H1 (cell line): ENCODE measurements around the gene ADARB2. TPM values are rescaled to one million over a fixed set of nuclear protein-coding genes. Genes with fewer than 3 reads are reported as not detected.
A peak's percentile ranks its signal among the peaks of the same experiment; 100 is the strongest.

Experiments used
- CTCF ChIA-PET: fragments of 300-600 bp; sonication (Branson Sonifier 250); formaldehyde crosslinking; loops from one replicate; lab custom pipeline; 2021; ENCODE audit not compliant: partially characterized antibody; lab: Charles Lee
- POLR2A ChIA-PET: fragments of 300-600 bp; sonication (Branson Sonifier 250); formaldehyde crosslinking; loops from one replicate; lab custom pipeline; 2021; ENCODE audit warnings: inconsistent platforms; ENCODE audit not compliant: partially characterized antibody; lab: Charles Lee
- DNase-seq, 2 experiments: peaks; one replicate each; pipeline versions ENCODE4 v3.0.0 to v3.0.0-alpha.2; 2010 to 2022; ENCODE audit warnings: low spot score in 2 of 2, low read depth in 1 of 2, mixed read lengths in 1 of 2
- FAIRE-seq: peaks from 2 replicates; lab custom pipeline; 2011; peaks lifted over from hg19 to GRCh38; lab: Jason Lieb, UNC
- H2AFZ ChIP-seq: 2 replicates; pipeline ENCODE4 v1.8.1; 2012; ENCODE audit warnings: low read length, inconsistent platforms
- H2AK5ac ChIP-seq: 2 replicates; pipeline ENCODE4 v1.6.1; 2013; ENCODE audit warnings: low read depth, low read length
- H2BK120ac ChIP-seq: replicated peaks from 2 replicates; pipeline ENCODE3; 2013; ENCODE audit warnings: low read depth, low read length, inconsistent platforms
- H2BK12ac ChIP-seq: 2 replicates; pipeline ENCODE4 v1.6.1; 2013; ENCODE audit warnings: low read depth, low read length
- H2BK15ac ChIP-seq: 2 replicates; pipeline ENCODE4 v1.6.1; 2013; ENCODE audit warnings: low read length
- H2BK20ac ChIP-seq: 2 replicates; pipeline ENCODE4 v1.6.1; 2013; ENCODE audit warnings: low read length
- H2BK5ac ChIP-seq: 2 replicates; pipeline ENCODE4 v1.6.1; 2013; ENCODE audit warnings: low read depth, low read length
- H3K14ac ChIP-seq: 2 replicates; pipeline ENCODE4 v1.6.1; 2013; ENCODE audit warnings: inconsistent platforms; ENCODE audit not compliant: insufficient read length
- H3K18ac ChIP-seq: 2 replicates; pipeline ENCODE4 v1.6.1; 2013; ENCODE audit warnings: low read length; ENCODE audit errors: extremely low read depth
- H3K23ac ChIP-seq: 2 replicates; pipeline ENCODE4 v1.6.1; 2013; ENCODE audit warnings: inconsistent platforms; ENCODE audit not compliant: insufficient read length
- H3K23me2 ChIP-seq: 2 replicates; pipeline ENCODE4 v1.6.1; 2013; ENCODE audit warnings: low read depth, low read length
- H3K27ac ChIP-seq: 2 replicates; pipeline ENCODE4 v1.6.1; 2011; ENCODE audit warnings: low read depth, low read length, inconsistent platforms
- H3K27me3 ChIP-seq, 4 experiments: replicated peaks in 1 of 4; 1 replicate in 1 of 4; 2 replicates in 3 of 4; pipeline versions ENCODE4 v1.6.1 to v1.8.1; 2011 to 2013; ENCODE audit warnings: low read length in 3 of 4, mild to moderate bottlenecking in 3 of 4, inconsistent platforms in 2 of 4, mixed read lengths in 2 of 4, moderate library complexity in 1 of 4; ENCODE audit not compliant: control insufficient read depth in 3 of 4, insufficient read depth in 3 of 4; ENCODE audit errors: extremely low read depth in 1 of 4
- H3K36me3 ChIP-seq, 4 experiments: 2 replicates each; pipeline versions ENCODE4 v1.6.1 to v1.8.1; 2011 to 2013; ENCODE audit warnings: mild to moderate bottlenecking in 4 of 4, low read length in 3 of 4, moderate library complexity in 2 of 4, control low read depth in 1 of 4, inconsistent platforms in 1 of 4; ENCODE audit not compliant: insufficient read depth in 4 of 4, control insufficient read depth in 2 of 4
- H3K4ac ChIP-seq: replicated peaks from 2 replicates; pipeline ENCODE3; 2013; ENCODE audit warnings: low read length, low read depth, mixed read lengths, inconsistent platforms; ENCODE audit not compliant: insufficient read length
- H3K4me1 ChIP-seq, 4 experiments: replicated peaks in 1 of 4; 1 replicate in 1 of 4; 2 replicates in 3 of 4; pipeline versions ENCODE4 v1.6.1 to v1.8.1; 2011 to 2013; ENCODE audit warnings: low read length in 3 of 4, inconsistent platforms in 2 of 4, mixed read lengths in 1 of 4; ENCODE audit not compliant: insufficient read depth in 4 of 4, control insufficient read depth in 3 of 4
- H3K4me2 ChIP-seq, 2 experiments: 2 replicates each; pipeline versions ENCODE4 v1.6.1 to v1.8.1; 2011 to 2013; ENCODE audit warnings: low read depth in 2 of 2, low read length in 2 of 2, control low read depth in 1 of 2, inconsistent platforms in 1 of 2, mild to moderate bottlenecking in 1 of 2; ENCODE audit not compliant: insufficient read depth in 1 of 2
- H3K4me3 ChIP-seq, 4 experiments: fragments of 200-600, 300-600 bp in 1 of 4; sonication (generic), shearing (Covaris generic), sonication (Bioruptor Twin) in 1 of 4; 2 replicates each; pipeline versions ENCODE4 v1.5.1 to v1.8.1; 2011 to 2016; ENCODE audit warnings: low read length in 4 of 4, low read depth in 3 of 4, control low read depth in 2 of 4, inconsistent platforms in 2 of 4, mild to moderate bottlenecking in 2 of 4, mixed read lengths in 1 of 4, moderate library complexity in 1 of 4; ENCODE audit not compliant: insufficient read depth in 2 of 4; ENCODE audit errors: extremely low read depth in 1 of 4
- H3K56ac ChIP-seq: replicated peaks from 2 replicates; pipeline ENCODE3; 2013; ENCODE audit warnings: low read depth, mild to moderate bottlenecking, mixed read lengths, low read length, inconsistent platforms; ENCODE audit not compliant: insufficient read length
- H3K79me1 ChIP-seq: 2 replicates; pipeline ENCODE4 v1.6.1; 2013; ENCODE audit warnings: low read depth, low read length, control low read depth
- H3K79me2 ChIP-seq, 2 experiments: 2 replicates each; pipeline versions ENCODE4 v1.6.1 to v1.8.1; 2012 to 2013; ENCODE audit warnings: low read length in 2 of 2, mild to moderate bottlenecking in 2 of 2, inconsistent platforms in 1 of 2; ENCODE audit not compliant: insufficient read depth in 2 of 2, control insufficient read depth in 1 of 2
- H3K9ac ChIP-seq, 4 experiments: replicated peaks in 1 of 4; 1 replicate in 1 of 4; 2 replicates in 3 of 4; pipeline versions ENCODE4 v1.6.1 to v1.8.1; 2011 to 2013; ENCODE audit warnings: low read depth in 3 of 4, low read length in 3 of 4, control low read depth in 2 of 4, mild to moderate bottlenecking in 2 of 4, moderate library complexity in 2 of 4, inconsistent platforms in 1 of 4; ENCODE audit errors: extremely low read depth in 1 of 4
- H3K9me3 ChIP-seq, 2 experiments: 2 replicates each; pipeline versions ENCODE4 v1.6.1 to v1.8.1; 2012 to 2013; ENCODE audit warnings: mild to moderate bottlenecking in 2 of 2, moderate library complexity in 2 of 2, control low read depth in 1 of 2, inconsistent platforms in 1 of 2, low read depth in 1 of 2, low read length in 1 of 2, mixed read lengths in 1 of 2; ENCODE audit not compliant: insufficient read depth in 2 of 2
- H4K20me1 ChIP-seq, 2 experiments: replicated peaks in 1 of 2; 2 replicates each; pipeline versions ENCODE3 to v1.8.1; 2011 to 2013; ENCODE audit warnings: inconsistent platforms in 2 of 2, low read length in 2 of 2, mild to moderate bottlenecking in 1 of 2; ENCODE audit not compliant: insufficient read depth in 2 of 2, control insufficient read depth in 1 of 2
- H4K5ac ChIP-seq: 2 replicates; pipeline ENCODE4 v1.6.1; 2013; ENCODE audit warnings: low read length, low read depth, mixed read lengths, inconsistent platforms; ENCODE audit not compliant: insufficient read length
- H4K8ac ChIP-seq: 2 replicates; pipeline ENCODE4 v1.8.0; 2013; ENCODE audit warnings: mild to moderate bottlenecking, moderate library complexity, low read length, inconsistent platforms; ENCODE audit not compliant: insufficient read depth; ENCODE audit errors: extremely low read depth
- H4K91ac ChIP-seq: replicated peaks from 2 replicates; pipeline ENCODE3; 2013; ENCODE audit warnings: low read length, mixed read lengths, inconsistent platforms; ENCODE audit not compliant: insufficient read length
- CBX5 ChIP-seq: fragments of 300-800, 300-1000 bp; sonication (generic); IDR thresholded peaks from 2 replicates; pipeline ENCODE4 v1.7.1; 2016; ENCODE audit warnings: antibody characterized with exemption, low read length, low read depth
- CBX8 ChIP-seq: fragments of 300-800, 300-1000 bp; sonication (generic); IDR thresholded peaks from 2 replicates; pipeline ENCODE4 v1.7.1; 2016; ENCODE audit warnings: low read depth, low read length, borderline replicate concordance
- EGR1 ChIP-seq: IDR thresholded peaks from 2 replicates; pipeline ENCODE4 v1.6.1; 2011; ENCODE audit warnings: low read depth, low read length, borderline replicate concordance
- EZH2 ChIP-seq: fragments of 200-600 bp; sonication (generic); IDR thresholded peaks from 2 replicates; pipeline ENCODE4 v1.7.1; 2012; ENCODE audit warnings: low read depth, mild to moderate bottlenecking, moderate library complexity, low read length, inconsistent platforms; ENCODE audit not compliant: severe bottlenecking
- FOSL1 ChIP-seq: IDR thresholded peaks from 2 replicates; pipeline ENCODE4 v1.6.1; 2011; ENCODE audit warnings: mild to moderate bottlenecking, low read depth, low read length, moderate library complexity; ENCODE audit not compliant: insufficient read depth
- GABPA ChIP-seq: IDR thresholded peaks from 2 replicates; pipeline ENCODE4 v1.6.1; 2011; ENCODE audit warnings: mild to moderate bottlenecking, low read length, moderate library complexity, borderline replicate concordance; ENCODE audit not compliant: insufficient read depth
- KDM4A ChIP-seq: IDR thresholded peaks from one replicate; pipeline ENCODE4 v1.7.1; 2012; ENCODE audit warnings: low read depth, mild to moderate bottlenecking, moderate library complexity, low read length, inconsistent platforms; ENCODE audit not compliant: severe bottlenecking
- RAD21 ChIP-seq, 2 experiments: IDR thresholded peaks in 1 of 2; conservative IDR thresholded peaks in 1 of 2; 2 replicates each; pipeline ENCODE4 v1.6.1; 2011; ENCODE audit warnings: low read depth in 2 of 2, low read length in 2 of 2, improper control_type of control experiment in 1 of 2, inconsistent platforms in 1 of 2, mild to moderate bottlenecking in 1 of 2, moderate library complexity in 1 of 2
- SIN3A ChIP-seq, 2 experiments: IDR thresholded peaks in 1 of 2; conservative IDR thresholded peaks in 1 of 2; 2 replicates each; pipeline ENCODE4 v1.6.1; 2011 to 2012; ENCODE audit warnings: low read length in 2 of 2, improper control_type of control experiment in 1 of 2, low read depth in 1 of 2, mild to moderate bottlenecking in 1 of 2
- SIX5 ChIP-seq: IDR thresholded peaks from 2 replicates; pipeline ENCODE4 v1.6.1; 2011; ENCODE audit warnings: mild to moderate bottlenecking, low read depth, low read length
- ZNF274 ChIP-seq: IDR thresholded peaks from 2 replicates; pipeline ENCODE4 v1.7.0; 2012; ENCODE audit warnings: low read length, borderline replicate concordance; ENCODE audit errors: extremely low read depth
- WGBS, 2 experiments: shearing (Covaris generic) in 1 of 2; methylation state at CpG; one replicate each; pipeline versions ENCODE4 v1.1.6 to v1.1.7; 2013 to 2015; ENCODE audit warnings: low lambda C conversion rate in 2 of 2, mixed read lengths in 2 of 2, inconsistent platforms in 1 of 2, low coverage in 1 of 2, missing lambda C conversion rate in 1 of 2; ENCODE audit not compliant: insufficient replicate concordance in 2 of 2, insufficient coverage in 1 of 2, insufficient read length in 1 of 2; ENCODE audit errors: extremely low coverage in 1 of 2, missing lambda C conversion rate in 1 of 2; 5-methylcytosine and 5-hydroxymethylcytosine counted together
- polyA plus RNA-seq, 7 experiments: library from polyadenylated mRNA; depleted of rRNA in 3 of 7; stranded (reverse) in 5 of 7; unstranded in 2 of 7; fragments of >200 nt in 5 of 7; fragments of 200-250 nt in 2 of 7; gene quantifications; 1 replicate in 5 of 7; 2 replicates in 1 of 7; 4 replicates in 1 of 7; pipeline versions ENCODE4 v1.2.1 to v1.2.3, GENCODE V29; 2011 to 2013; ENCODE audit warnings: missing spikeins in 2 of 7, mixed read lengths in 2 of 7
- total RNA-seq: library from RNA; stranded (reverse); fragmentation: NEBNext Ultra II Directional; extraction: Animal tissue kit (Norgen Biotek cat#: 25700); gene quantifications from 2 replicates; pipeline ENCODE4 v1.2.1, GENCODE V29; 2021

Gene ADARB2
- total and polyA plus RNA-seq, 2 of the 8 experiments (the other 6 are each of a cell fraction or from before 2014, with no cell fraction given): 2.2 to 2.8 TPM

DNA sequence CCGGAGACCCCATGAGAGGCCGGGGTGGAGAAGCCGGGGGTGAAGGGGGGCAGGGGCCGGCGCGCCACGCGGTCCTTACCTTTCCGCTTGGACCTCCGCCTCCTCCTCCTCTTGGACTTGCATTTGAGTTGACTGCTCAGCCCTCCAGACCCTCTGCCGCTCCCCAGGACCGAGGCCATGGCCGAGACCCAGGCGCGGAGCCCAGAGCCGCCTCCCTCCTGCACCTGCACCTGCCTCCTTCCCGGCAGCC lies 428 bp downstream of the ADARB2 start:
- H3K23me2 ChIP-seq: peaks cover 11% of the 10 kb centered on the region; the same call in 1 of the 2 replicates
- no peak for TF ChIP-seq GABPA
- TF ChIP-seq CBX5: no peak
- TF ChIP-seq ZNF274: no peak
- TF ChIP-seq FOSL1: no peak
- TF ChIP-seq EGR1: no peak
- TF ChIP-seq EZH2: peak; percentile 53
- TF ChIP-seq KDM4A: no peak
- TF ChIP-seq CBX8: no peak
- no peak for TF ChIP-seq RAD21 (IDR thresholded peaks at IDR 0.05 in 1 of 2, conservative IDR thresholded peaks at IDR 0.05 in 1 of 2; ENCODE audit: low read depth in 2 of 2, low read length in 2 of 2)
- TF ChIP-seq SIN3A (conservative IDR thresholded peaks at IDR 0.05 in 1 of 2, IDR thresholded peaks at IDR 0.05 in 1 of 2; ENCODE audit: low read depth in 1 of 2, low read length in 2 of 2): 0 out of 4 replicates have a peak, but pooled peaks of 1 of the 2 experiments have one; percentile 13
- no peak for TF ChIP-seq SIX5
- H3K36me3 ChIP-seq: no peaks in the 10 kb centered on the region
- no peak overlapping the region for H3K23ac ChIP-seq
- H3K18ac ChIP-seq: no peak overlapping the region; the same call in 1 of the 2 replicates
- H2BK15ac ChIP-seq: no peak overlapping the region
- no peak overlapping the region for H3K14ac ChIP-seq
- WGBS, 2 experiments: 0% methylated on average over 9 of the region's 17 CpGs; no CpG with 5 or more reads in 1 of the 2 experiments
- POLR2A ChIA-PET: no interaction called here
- H3K4me3 ChIP-seq: peak overlapping the region; percentile 41 to 68 (median 54)
- no peak overlapping the region for H2BK12ac ChIP-seq
- CTCF ChIA-PET: interaction anchor here (0.8 to 3.8 kb wide), 7 partner anchors 10 to 39 kb away, joined by 3 to 14 read pairs (median 4); no protein-coding TSS in a partner anchor
- H3K56ac ChIP-seq: no peak overlapping the region
- H4K8ac ChIP-seq: 0 out of 2 replicates have a peak overlapping the region, but pooled peaks have one; percentile 45
- H2BK20ac ChIP-seq: no peak overlapping the region
- H2AK5ac ChIP-seq: no peak overlapping the region
- H3K27me3 ChIP-seq: peaks cover 0 to 28% (median 20%) of the 10 kb centered on the region in 4 experiments; a peak in 6 of 7 replicates
- DNase-seq: no peak
- no peak overlapping the region for H3K4ac ChIP-seq
- H3K79me2 ChIP-seq: no peaks in the 10 kb centered on the region
- no peaks in the 10 kb centered on the region for H3K9me3 ChIP-seq
- no peak overlapping the region for H2BK5ac ChIP-seq
- H3K79me1 ChIP-seq: no peaks in the 10 kb centered on the region
- H4K91ac ChIP-seq: no peak overlapping the region
- H3K9ac ChIP-seq: no peak overlapping the region
- peaks cover 0 to 11% (median 4%) of the 10 kb centered on the region in 4 experiments; a peak in 5 of 7 replicates for H3K4me1 ChIP-seq
- H3K27ac ChIP-seq: no peak overlapping the region
- H2BK120ac ChIP-seq: no peak overlapping the region
- H4K20me1 ChIP-seq: peaks cover 0 to 1% of the 10 kb centered on the region in 2 experiments
- peak overlapping the region; percentile 75 to 86 for H3K4me2 ChIP-seq
- FAIRE-seq: no peak
- peak overlapping the region; percentile 15; the same call in 1 of the 2 replicates for H2AFZ ChIP-seq
- H4K5ac ChIP-seq: no peak overlapping the region
